ENCODE results near the gene TP53INP2.

The TP53INP2 gene

GRCh38 chr20:34754611-34755010, 50.5 kb downstream of the TP53INP2 start:
- H3K27me3 ChIP-seq (replicated peaks; ENCODE audit: control insufficient read depth, insufficient read depth, low read length) = no peaks in the 10 kb centered on the region
- peaks cover 13% of the 10 kb centered on the region for H3K36me3 ChIP-seq (ENCODE audit: control insufficient read depth, insufficient read depth, low read length)
- no peak for TF ChIP-seq CTCF (IDR thresholded peaks at IDR 0.05; ENCODE audit: insufficient read depth, low read length, poor library complexity, severe bottlenecking)
- H3K4me3 ChIP-seq (replicated peaks; ENCODE audit: low read depth, low read length) = no peak overlapping the region
- no peak for DNase-seq (ENCODE audit: extremely low read depth, insufficient read length)

GRCh38 chr20:34755367-34755766, 51.2 kb downstream of the TP53INP2 start:
- no peak for TF ChIP-seq CTCF (IDR thresholded peaks at IDR 0.05; ENCODE audit: insufficient read depth, low read length, poor library complexity, severe bottlenecking)
- Histone ChIP-seq H3K4me3 (replicated peaks; ENCODE audit: low read depth, low read length) (no peak overlapping the region), H3K36me3 (ENCODE audit: control insufficient read depth, insufficient read depth, low read length) (peaks cover 8% of the 10 kb centered on the region), H3K27me3 (replicated peaks; ENCODE audit: control insufficient read depth, insufficient read depth, low read length) (no peaks in the 10 kb centered on the region)
- DNase-seq (ENCODE audit: extremely low read depth, insufficient read length) = peak; percentile 63

GRCh38 chr20:34762031-34762555, 57.9 kb downstream of the TP53INP2 start:
- Histone ChIP-seq H3K4me3 (replicated peaks; ENCODE audit: low read depth, low read length) (no peak overlapping the region), H3K27me3 (replicated peaks; ENCODE audit: control insufficient read depth, insufficient read depth, low read length) (no peaks in the 10 kb centered on the region), H3K36me3 (ENCODE audit: control insufficient read depth, insufficient read depth, low read length) (peaks cover 9% of the 10 kb centered on the region)
- TF ChIP-seq CTCF (IDR thresholded peaks at IDR 0.05; ENCODE audit: insufficient read depth, low read length, poor library complexity, severe bottlenecking) = no peak
- DNase-seq (ENCODE audit: extremely low read depth, insufficient read length) = no peak

All from GM06990 (cell line).